GM12864 (cell line): ENCODE results near the gene NUP58.
"Not testable (repeated sequence)": the region's sequence is repeated elsewhere in the genome, so short reads cannot be mapped to it uniquely, and the experiment has no call there.

ENCODE experiments used
- DNase-seq: peaks from one replicate; pipeline ENCODE4 v3.0.0-alpha.2; 2011; ENCODE audit warnings: low read depth
- H3K4me3 ChIP-seq: 2 replicates; pipeline ENCODE4 v1.5.1; 2011; ENCODE audit warnings: mild to moderate bottlenecking, low read depth, low read length, control low read depth
- CTCF ChIP-seq: IDR thresholded peaks from 2 replicates; pipeline ENCODE4 v1.5.1; 2011; ENCODE audit warnings: low read depth, mild to moderate bottlenecking, moderate library complexity, low read length, control low read depth, inconsistent platforms; ENCODE audit errors: missing control alignments

NUP58 gene

GRCh38 chr13:25352230-25352629 is 50.8 kb downstream of the NUP58 start:
- no peak overlapping the region for H3K4me3 ChIP-seq
- no peak for TF ChIP-seq CTCF
- no peak for DNase-seq

- H3K4me3 ChIP-seq: no peak overlapping the region
- no peak for DNase-seq
- no peak for TF ChIP-seq CTCF
Observed at GRCh38 chr13:25352806-25353205, 51.4 kb downstream of the NUP58 start.

GRCh38 chr13:25353344-25353743 is 51.9 kb downstream of the NUP58 start:
- H3K4me3 ChIP-seq: no peak overlapping the region
- TF ChIP-seq CTCF: no peak
- DNase-seq: no peak

- TF ChIP-seq CTCF: no peak
- DNase-seq: no peak
- H3K4me3 ChIP-seq: no peak overlapping the region
Observed at GRCh38 chr13:25354377-25354776, 53.0 kb downstream of the NUP58 start.

- H3K4me3 ChIP-seq, DNase-seq: not testable (repeated sequence)
Observed at GRCh38 chr13:25360443-25360842, 59.0 kb downstream of the NUP58 start.

GRCh38 chr13:25365720-25366235 is 64.4 kb downstream of the NUP58 start:
- no peak for DNase-seq
- TF ChIP-seq CTCF: no peak
- H3K4me3 ChIP-seq: no peak overlapping the region

- H3K4me3 ChIP-seq: no peak overlapping the region
- TF ChIP-seq CTCF: no peak
- no peak for DNase-seq
Observed at GRCh38 chr13:25371158-25371874, 69.9 kb downstream of the NUP58 start.
